Stimulated activated CD4-positive, alpha-beta T cell treated with anti-CD3 and anti-CD28 coated beads, Interleukin-4, amount 100 ng/mL, for 4 hours (primary cell): ENCODE data around the gene PDE4DIP.
A peak's percentile ranks its signal among the peaks of the same experiment; 100 is the strongest.
"Not testable (repeated sequence)": the region's sequence is repeated elsewhere in the genome, so short reads cannot be mapped to it uniquely, and the experiment has no call there.

ENCODE experiments used
- DNase-seq, 2 experiments: peaks; one replicate each; pipeline ENCODE4 v3.0.0-alpha.2; 2020

PDE4DIP gene

DNA sequence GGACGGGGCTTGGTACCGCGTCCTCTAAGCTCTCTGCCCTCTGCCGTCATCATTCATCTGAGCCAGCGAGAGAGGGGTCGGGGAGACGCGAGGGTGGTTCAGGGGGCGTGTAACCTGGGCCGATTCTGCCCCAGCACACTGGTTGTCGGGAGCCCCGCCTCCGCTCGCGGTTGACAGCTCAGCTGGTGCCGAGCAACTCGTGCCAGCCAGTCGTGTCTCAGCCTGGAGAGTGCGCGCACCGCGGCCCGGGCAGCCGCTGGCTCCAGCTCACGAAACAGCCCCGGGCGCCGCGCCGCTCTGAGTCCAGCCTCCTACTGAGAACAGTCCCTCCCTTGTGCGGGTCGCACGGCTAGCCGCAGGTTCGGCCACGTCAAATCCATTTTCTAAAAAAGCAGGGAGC, at the start of gene PDE4DIP:
TSS of gene PDE4DIP (plus strand) at position 209 of the 400 bp plus-strand sequence. CDS start 347 bp downstream, outside the sequence.
- DNase-seq = peak; percentile 14 to 66

DNA sequence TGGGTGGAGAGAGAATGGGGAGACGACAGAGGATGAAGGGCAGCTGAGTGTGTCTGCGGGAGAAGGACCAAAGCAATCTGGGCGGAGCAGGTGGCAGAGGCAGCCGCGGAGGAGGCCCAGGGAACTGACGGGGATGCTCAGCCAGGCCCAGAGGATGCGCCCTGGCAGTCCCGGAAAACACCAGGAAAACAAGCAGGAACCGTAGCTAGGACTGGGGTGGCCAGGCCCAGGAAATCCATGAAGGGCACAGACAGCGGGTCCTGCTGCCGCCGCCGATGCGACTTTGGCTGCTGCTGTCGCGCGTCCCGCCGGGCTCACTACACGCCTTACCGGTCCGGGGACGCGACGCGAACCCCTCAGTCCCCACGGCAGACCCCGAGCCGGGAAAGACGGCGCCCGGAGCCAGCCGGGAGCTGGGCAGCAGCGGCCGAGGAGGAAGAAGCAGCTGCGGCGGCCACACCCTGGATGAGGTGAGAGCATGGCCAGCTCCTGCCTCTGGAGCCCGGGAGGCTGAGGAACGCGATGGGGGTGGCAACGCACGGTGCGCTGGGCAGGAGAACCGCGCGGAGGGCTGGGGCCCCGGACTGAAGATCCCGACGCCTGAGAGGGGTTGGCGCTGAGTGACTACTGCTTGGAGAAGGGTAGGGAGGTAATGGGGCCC, 35.8 kb upstream of the PDE4DIP start:
- not testable (repeated sequence) for DNase-seq

DNA sequence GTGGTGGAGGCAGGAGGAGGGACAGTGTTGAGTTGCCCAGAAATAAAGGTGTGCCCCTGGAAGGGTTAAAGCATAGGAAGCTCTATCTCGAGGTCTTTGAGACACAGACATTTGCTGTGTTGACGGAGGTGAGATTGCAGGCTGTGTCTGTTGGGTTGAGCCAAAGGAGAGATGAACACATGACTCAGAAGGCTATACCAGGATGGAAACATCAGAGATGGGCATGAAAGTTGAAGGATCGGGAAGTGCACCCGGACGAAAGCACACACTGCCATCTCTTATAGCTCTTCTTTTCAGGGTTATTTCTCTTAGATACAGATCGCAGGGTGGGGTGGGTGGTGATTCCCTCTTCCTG, 35.3 kb upstream of the PDE4DIP start:
- DNase-seq = not testable (repeated sequence)

DNA sequence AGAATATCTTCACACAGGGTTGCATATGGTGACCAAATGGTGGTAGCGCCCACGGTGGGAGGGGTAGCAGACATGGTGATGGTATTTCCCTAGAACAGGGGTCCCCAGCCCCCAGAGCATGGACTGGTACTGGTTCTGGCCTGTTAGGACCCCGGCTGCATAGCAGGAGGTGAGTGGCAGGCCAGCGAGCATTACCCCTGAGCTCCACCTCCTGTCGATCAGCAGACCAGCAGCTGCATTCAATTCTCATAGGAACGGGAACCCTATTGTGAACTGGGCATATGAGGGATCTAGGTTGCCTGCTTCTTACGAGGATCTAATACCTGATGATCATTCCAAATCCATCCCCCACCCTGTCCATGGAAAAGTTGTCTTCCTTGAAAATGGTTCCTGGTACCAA, 22.0 kb upstream of the PDE4DIP start:
- not testable (repeated sequence) for DNase-seq

DNA sequence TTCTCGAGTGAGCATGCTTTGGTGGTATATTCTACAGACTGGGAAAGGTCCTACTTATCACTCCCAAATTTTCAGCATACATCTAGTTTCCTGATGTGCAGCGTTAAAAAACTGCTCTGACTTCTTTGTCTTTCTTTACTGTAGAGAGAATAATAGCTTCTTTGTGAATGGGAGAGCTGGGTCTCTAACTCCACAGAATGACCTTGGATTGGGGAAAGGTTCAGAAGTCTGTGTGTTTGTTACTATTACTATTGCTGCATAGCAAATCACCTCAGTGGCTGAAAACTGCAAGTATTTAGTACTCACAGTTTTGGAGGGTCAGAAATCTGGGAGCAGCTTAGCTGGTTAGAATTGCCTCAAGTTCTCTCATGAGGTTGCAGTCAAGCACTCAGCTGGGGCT, 20.4 kb upstream of the PDE4DIP start:
- not testable (repeated sequence) for DNase-seq

DNA sequence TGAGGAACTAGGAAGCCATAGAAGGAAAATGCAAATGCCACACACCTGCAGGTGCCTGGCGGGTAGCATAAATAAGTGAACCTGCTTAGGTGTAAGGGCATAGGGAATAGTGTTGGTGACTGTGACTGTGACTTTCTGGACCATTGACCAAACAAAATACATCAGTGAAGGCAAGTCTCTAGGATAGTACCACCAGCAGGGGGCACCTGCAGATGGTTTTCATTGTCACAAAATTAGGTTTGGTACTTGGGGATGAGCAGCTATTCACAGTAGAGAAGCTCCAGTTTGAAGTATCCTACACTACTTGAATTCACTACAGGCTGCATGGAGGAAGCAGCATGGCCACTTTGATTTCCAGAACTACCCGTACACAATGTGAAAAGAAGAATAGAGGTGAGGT, 19.2 kb upstream of the PDE4DIP start:
- not testable (repeated sequence) for DNase-seq

DNA sequence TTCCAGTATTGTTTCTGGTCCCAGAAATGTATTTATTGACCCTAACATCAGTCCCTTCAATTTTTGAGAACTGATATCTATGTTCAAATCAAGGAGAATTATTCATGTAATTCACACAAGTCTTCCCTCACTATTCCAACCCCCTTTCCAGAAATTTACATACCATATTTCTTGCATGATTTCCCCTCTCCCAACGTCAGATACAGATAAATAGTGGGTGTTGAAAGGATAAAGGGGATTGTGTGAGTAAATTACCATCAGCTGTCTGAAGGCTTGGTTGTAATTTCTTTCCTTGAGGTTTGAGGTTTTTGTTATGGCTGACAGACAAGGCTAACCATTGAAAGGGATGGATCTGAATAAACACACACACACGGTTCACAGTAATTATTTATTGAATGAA, 15.7 kb upstream of the PDE4DIP start:
- DNase-seq = not testable (repeated sequence)

DNA sequence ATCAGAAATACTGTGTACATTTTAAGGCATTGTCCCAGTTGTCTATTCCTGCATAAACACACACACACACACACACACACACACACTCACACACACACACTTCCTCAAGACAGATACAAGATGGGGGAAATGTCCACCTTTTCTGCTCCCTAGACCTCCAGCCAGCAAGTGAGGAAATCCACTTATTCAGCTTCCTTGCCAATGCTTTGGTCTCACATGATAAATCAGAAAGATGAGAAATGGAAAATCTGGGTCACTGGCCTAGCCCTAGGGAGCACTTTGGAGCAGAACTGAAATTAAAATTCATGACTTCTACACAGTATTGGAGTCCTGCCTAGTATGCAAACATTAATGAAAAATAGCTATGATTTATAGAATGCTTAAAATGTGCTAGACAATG, 15.3 kb upstream of the PDE4DIP start:
- not testable (repeated sequence) for DNase-seq

DNA sequence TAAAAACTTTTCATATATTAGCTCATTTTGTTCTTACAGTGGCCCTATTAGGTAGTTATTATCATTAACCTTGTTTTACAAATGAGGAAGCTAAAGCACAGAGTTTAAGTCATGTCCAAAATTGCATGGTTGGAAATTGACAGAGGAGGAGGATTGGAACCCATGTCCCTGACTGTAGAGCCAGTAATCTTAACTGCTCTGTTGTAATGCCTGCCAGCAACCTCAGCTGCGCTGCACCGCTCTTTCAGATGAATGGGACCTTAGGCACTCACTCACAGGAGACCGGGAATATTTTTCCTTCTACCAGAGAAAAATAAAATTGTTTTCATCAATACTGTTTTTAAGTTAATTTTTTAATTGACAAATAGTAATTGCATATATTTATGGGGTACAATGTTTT, 14.9 kb upstream of the PDE4DIP start:
- not testable (repeated sequence) for DNase-seq

DNA sequence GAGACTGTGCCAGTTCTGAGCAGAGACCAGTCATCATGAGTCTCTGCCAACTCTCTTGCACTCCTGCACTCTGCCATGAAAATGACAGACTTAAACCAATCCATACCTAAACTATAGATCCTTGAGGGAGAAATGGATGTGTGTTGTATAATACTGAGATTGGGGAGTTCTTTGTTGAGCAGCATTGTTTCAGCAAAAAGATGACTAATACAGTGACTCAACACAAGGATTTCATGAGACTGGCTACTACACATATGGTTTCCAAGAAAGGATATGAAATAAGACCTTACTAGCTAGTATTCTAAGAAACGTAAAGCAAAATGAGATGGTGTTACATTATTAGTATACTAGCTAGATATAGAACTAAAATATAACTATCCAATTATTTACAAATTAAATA, 3.0 kb upstream of the PDE4DIP start:
- not testable (repeated sequence) for DNase-seq

DNA sequence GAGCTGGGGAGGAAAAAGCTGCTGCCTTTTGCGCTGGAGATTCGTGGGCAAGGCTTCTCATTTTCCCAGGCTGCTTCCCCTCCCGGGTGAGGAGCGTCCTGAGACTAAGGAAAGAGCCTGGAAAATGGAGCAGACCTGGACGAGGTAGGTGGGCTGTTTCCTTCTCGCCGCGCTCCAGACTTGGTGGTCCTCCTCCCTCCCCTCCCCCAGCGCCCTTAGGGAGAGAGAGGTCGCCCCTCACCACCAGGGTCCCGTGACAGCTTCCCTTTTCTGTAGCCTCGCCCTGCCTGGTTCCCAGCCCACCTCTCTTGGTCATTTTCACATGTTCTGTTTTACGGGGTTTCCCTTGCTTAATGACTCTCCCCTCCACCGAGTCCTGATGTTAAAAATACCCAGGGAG, 423 bp downstream of the PDE4DIP start:
- DNase-seq = not testable (repeated sequence)

DNA sequence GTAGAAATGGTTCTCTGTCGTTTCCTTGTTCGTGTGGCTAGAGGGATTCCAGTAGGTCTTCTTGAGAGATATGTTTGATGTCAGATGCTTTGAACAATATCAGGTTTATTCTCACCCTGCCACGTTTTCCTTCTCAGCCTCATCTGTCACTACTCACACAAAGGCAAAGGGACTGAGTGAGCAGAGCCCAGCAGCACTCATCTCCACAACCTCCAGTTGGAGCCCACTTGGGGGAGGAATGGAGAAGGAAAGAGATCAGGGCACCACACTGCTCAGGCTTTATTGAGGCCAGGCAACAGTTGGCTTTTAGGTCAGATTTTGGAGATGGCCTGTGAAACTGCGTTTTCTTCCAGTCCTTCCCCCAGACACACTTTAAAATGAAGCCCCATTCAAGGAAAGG, 840 bp downstream of the PDE4DIP start:
- DNase-seq = not testable (repeated sequence)

DNA sequence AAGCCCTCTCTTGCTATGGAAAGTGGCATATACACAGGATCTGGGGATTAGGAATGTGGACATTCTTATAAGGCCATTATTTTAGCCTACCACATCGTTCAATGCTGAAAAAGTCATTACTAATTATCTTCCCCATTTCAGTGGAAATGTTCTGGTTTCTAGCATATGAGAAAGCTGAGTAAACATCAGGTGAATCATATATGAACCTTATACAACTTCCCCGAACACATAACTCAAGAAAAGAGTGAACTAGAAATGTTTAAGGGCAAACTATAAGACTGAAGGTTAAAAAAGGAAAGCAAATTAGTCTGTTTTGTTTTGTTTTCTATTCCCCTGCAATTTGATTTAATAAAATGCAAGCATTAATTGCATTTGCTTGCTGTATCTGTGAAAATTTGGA, 6.1 kb downstream of the PDE4DIP start:
- DNase-seq = not testable (repeated sequence)

DNA sequence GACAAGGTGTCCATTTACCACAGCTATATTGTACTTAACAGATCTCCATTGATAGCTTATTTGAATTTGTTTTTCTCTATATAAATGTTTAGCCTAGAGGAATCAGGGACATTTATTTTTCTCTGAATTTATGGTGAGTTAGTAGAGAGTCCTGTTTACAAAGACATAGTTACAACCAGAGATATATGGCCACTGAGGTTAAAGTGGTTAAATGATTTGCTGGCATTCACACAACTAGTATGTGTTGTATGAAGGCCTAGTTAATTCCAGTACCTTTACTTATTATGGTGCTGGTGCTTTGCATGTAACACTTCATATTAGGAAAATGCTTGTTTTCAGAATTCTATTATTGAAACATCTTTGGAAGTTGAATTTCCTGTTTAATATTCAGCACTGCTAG, 6.6 kb downstream of the PDE4DIP start:
- DNase-seq = not testable (repeated sequence)

DNA sequence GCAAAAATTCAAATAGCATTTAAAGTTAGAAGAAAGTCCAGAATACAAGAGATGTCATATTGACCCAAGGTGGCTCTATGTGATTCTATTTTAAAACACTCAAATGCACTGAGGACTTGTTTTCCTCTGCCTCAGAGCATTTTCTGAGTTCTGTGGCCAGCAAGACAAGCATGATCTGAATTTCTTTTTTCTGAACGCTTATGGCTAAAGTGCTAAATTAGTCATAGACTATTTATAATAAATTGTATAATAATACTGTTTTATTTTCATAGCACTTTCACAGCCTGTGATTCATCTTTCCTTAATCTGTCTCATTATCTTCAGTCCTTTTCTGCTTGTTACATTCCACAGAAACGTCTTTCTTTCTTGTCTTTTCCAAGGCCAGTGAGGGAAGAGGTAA, 7.5 kb downstream of the PDE4DIP start:
- not testable (repeated sequence) for DNase-seq

DNA sequence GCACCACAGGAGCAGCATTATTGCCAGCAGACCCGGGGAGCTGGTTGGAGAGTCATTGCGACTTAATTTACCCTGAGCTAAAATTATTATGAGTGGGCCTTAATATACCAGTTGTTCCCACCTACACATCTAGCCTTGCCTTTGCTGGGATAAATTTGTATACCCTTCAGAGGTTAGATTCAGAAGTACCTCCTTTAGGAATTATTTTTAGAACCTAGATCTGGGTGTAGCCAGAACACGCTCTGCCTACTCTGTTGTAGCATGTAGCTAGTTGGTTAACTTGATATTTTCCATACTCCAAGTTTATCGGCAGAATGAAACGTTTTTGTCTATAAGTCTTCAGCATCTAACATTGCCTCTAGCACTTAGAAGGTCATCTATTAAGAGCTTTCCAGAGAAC, 9.1 kb downstream of the PDE4DIP start:
- not testable (repeated sequence) for DNase-seq

DNA sequence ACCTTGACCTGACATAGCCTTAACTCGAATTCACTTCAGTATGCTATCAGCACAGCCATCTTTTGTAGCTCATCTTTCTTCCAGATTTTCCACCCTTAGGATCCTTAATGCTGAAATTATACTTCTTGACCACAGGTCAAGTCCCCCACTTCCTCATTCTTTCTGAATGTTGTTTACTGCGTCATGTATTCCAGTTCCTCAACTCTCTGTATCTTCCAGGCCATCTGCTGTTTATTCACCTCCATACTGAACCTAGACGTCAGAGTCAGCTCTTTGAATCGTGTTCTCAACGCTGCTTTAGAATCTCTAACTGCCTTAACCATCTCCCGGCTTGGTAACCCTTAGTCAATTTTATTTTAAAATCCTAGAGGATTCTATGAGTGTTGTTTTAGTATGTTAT, 9.8 kb downstream of the PDE4DIP start:
- DNase-seq = not testable (repeated sequence)

DNA sequence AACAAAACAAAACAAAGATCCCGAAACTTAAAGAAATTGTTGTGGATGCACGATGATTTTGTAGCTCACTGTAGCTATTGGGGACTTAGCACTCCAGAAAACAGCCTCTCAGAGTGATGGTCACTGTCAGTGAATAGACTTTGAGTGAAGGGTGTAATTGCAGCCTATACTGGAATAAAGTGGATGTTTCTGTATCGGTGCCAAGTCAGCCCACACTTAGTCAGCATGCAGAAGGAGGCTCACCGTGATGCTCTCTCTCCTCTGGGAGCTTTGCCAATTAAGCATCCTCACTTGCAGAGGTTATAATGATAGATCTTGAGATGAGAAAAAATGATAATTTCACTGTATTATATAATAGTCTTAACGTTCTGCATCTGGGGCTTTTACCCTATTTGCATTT, 11.1 kb downstream of the PDE4DIP start:
- DNase-seq = not testable (repeated sequence)

DNA sequence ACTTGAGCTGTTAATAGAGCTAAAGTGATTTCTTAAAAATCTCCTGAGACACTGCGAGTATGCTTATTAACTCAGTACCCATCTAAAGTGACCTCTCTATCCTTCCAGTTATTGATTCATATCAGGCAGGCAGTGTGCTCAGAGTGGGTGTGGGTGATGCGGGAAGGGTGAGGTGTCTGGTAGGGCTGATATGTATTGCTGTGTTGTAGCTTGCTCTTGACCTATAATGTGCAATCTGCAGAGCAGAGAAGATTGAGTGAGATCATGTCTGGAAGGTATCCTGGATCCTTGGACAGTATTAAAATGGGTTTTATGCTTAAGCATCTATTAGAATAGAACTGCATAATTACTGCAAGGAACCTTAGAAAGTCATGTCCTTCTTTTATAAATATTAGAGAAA, 15.8 kb downstream of the PDE4DIP start:
- not testable (repeated sequence) for DNase-seq

DNA sequence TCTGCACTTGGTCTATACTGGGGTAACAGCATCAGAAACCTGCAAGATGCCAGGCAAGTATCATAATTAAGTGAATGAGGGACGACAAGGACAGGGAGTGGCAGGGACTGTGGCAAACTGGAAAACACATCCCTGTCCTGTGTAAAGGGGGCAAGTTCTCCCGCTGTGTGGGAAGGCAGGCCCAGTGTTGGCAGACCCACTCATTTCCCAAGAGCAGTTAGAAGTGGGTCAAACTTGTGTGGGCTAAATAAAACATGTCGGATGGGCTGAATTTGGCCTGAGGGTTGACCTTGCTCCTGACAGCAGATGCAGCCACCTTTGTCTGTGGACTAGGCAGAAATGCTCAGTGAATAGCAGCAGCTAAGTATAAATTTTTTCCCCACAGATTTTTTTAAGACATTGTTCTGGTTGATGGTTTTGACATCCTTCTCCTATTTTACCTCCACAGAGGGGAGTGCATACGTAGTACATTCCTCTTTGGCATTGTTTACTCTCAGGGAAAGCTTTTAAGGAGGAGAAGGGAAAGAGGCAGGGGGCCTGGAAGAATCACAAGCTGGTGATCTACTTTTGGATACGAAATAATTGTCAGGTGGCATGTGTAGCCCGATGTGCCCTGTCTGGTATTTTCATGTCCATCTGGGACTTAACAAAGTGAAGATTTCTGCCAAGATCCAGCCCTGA, 16.5 kb downstream of the PDE4DIP start:
- not testable (repeated sequence) for DNase-seq

DNA sequence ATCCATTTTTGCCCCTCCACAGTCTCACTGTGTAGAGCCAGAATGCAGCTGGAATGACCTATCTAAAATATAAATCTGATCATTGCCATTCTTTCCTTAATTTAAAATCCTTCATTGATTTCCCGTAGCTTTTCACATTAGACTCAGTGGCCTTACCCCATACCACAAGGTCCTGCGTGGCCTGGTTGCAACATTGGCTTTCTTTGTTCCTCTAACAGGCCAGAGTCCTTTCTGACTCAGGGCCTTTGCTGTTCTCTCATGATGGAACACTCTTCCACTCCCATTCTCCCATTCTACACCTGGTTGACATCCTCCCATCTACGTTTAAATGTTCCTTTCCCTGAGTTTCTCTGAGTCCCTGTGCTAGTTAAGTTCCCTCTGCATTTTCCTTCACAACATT, 18.4 kb downstream of the PDE4DIP start:
- DNase-seq = not testable (repeated sequence)

DNA sequence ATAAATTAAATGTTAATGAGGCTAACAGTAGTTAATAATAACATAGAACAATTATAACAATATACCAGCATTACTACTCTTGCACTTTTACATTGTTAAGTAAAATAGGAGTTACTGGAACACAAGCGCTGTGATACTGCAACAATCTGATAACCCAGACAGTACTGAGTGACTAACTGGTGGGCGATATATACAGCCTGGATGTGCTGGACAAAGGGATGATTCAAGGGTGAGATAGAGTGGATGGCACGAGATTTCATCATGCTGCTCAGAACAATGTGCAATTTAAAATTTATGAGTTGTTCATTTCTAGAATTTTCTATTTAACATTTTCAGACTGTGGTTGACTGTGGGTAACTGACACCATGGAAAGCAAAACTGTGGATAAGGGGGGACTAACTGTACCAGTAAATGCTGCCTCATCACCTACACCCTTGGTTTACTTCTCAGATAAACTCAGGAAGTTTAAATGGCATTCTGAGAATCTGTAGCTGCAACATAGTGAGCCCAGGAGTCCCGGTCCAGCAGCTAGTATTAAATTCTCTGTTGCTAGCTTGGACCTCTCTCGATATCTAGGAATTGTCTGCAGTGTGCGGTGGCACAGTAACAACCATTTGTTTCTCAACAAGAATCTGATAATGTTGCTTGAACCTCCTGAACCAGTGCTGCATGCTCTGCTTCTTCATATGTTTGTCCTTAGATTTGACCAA, 24.9 kb downstream of the PDE4DIP start:
- not testable (repeated sequence) for DNase-seq

DNA sequence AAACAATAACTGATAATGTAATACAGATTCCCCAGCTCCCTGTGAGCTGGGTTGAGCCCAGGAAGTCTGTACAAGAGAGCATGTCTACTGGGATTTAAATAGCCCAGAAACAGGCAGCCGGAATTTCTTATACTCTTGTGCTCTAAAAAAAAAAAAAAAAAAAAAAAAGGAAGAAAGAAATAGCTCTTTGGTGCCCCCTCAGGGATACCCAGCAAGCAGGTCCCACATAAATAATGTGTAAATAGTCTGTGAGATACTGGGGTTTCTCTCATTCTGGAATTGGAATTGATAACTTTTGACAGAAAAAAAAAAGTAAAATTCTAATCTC, 25.4 kb downstream of the PDE4DIP start:
- DNase-seq = not testable (repeated sequence)
